ENCODE results near the gene RBMS1. TPM values are rescaled to one million over a fixed set of nuclear protein-coding genes. Genes with fewer than 3 reads are reported as not detected.

Gene RBMS1
- total RNA-seq, 1 donor, result 111 TPM

GRCh38 chr2:160335441-160335840 is 158.2 kb downstream of the RBMS1 start:
- Histone ChIP-seq H3K27ac (ENCODE audit: low read depth, low read length) (peak overlapping the region; percentile 24), H3K27me3 (ENCODE audit: insufficient read depth, low read length) (no peaks in the 10 kb centered on the region), H3K4me1 (ENCODE audit: insufficient read depth, low read length) (peaks cover 31% of the 10 kb centered on the region), H3K36me3 (ENCODE audit: insufficient read depth, low read length) (no peaks in the 10 kb centered on the region), H3K79me2 (ENCODE audit: insufficient read depth, low read length) (peaks cover 96% of the 10 kb centered on the region), H2AFZ (ENCODE audit: low read length) (no peak overlapping the region), H4K20me1 (ENCODE audit: insufficient read depth, low read length) (peaks cover 31% of the 10 kb centered on the region), H3K4me2 (ENCODE audit: insufficient read depth, low read length) (no peak overlapping the region), H3K4me3 (ENCODE audit: insufficient read depth, low read length) (no peak overlapping the region), H3K9me3 (ENCODE audit: low read depth, low read length) (no peaks in the 10 kb centered on the region)
- no peak for DNase-seq (ENCODE audit: insufficient read length, low spot score, missing footprints)
- no peak for TF ChIP-seq CTCF (IDR thresholded peaks at IDR 0.05; ENCODE audit: extremely low read depth, low read depth, low read length)

- no peak for TF ChIP-seq CTCF (IDR thresholded peaks at IDR 0.05; ENCODE audit: extremely low read depth, low read depth, low read length)
- peaks cover 32% of the 10 kb centered on the region for H3K4me1 ChIP-seq (ENCODE audit: insufficient read depth, low read length)
- peak overlapping the region; percentile 72 for H3K27ac ChIP-seq (ENCODE audit: low read depth, low read length)
- no peaks in the 10 kb centered on the region for H3K27me3 ChIP-seq (ENCODE audit: insufficient read depth, low read length)
- H3K36me3 ChIP-seq (ENCODE audit: insufficient read depth, low read length), result no peaks in the 10 kb centered on the region
- DNase-seq (ENCODE audit: insufficient read length, low spot score, missing footprints), result no peak
- no peak overlapping the region for H3K4me3 ChIP-seq (ENCODE audit: insufficient read depth, low read length)
- H3K9me3 ChIP-seq (ENCODE audit: low read depth, low read length), result no peaks in the 10 kb centered on the region
- H2AFZ ChIP-seq (ENCODE audit: low read length), result no peak overlapping the region
- H3K79me2 ChIP-seq (ENCODE audit: insufficient read depth, low read length), result peaks cover 97% of the 10 kb centered on the region
- H3K4me2 ChIP-seq (ENCODE audit: insufficient read depth, low read length), result peak overlapping the region; percentile 46
- peaks cover 31% of the 10 kb centered on the region for H4K20me1 ChIP-seq (ENCODE audit: insufficient read depth, low read length)
These were observed 159.4 kb downstream of the RBMS1 start for GRCh38 chr2:160334028-160334741.

DNA sequence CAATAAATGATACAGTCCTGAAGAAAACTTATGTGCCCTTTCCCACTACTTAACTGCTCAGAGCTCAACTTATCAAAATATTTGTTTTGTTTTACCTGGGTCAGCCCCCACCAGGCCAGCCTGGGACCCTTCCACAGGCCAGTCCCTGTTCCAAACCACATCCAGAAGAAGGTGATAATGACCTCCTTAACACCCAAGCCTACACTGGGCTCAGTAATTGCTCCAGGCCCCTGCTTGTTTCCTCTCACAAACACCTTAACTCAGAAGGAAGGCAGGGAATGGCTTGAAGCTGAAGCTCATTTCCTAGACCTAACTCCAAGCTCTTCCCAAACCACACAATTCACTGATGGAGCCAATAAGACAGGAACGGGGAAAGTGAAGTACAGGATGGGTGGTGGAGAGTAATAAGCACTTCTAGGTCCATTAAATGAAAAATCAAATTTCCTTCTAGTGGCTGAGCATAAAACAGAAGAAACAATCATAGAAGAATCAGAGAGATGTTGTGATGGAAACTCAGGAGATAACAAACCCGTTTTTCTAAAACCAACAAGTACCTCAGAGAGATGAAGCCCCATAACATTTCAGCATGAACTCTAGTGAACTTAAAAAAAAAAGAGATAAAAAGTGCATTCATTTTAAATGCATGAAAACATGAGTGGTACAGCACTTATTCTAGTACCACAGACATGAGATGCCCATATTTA is 160.1 kb downstream of the RBMS1 start:
- peak overlapping the region; percentile 72 for H3K27ac ChIP-seq (ENCODE audit: low read depth, low read length)
- TF ChIP-seq CTCF (IDR thresholded peaks at IDR 0.05; ENCODE audit: extremely low read depth, low read depth, low read length), result no peak
- H3K4me1 ChIP-seq (ENCODE audit: insufficient read depth, low read length), result peaks cover 39% of the 10 kb centered on the region

GRCh38 chr2:160332318-160332717 is 161.3 kb downstream of the RBMS1 start:
- Histone ChIP-seq H3K4me2 (ENCODE audit: insufficient read depth, low read length) (no peak overlapping the region), H3K9me3 (ENCODE audit: low read depth, low read length) (no peaks in the 10 kb centered on the region), H3K36me3 (ENCODE audit: insufficient read depth, low read length) (no peaks in the 10 kb centered on the region), H3K4me1 (ENCODE audit: insufficient read depth, low read length) (peaks cover 41% of the 10 kb centered on the region), H3K4me3 (ENCODE audit: insufficient read depth, low read length) (no peak overlapping the region), H4K20me1 (ENCODE audit: insufficient read depth, low read length) (peaks cover 28% of the 10 kb centered on the region), H3K79me2 (ENCODE audit: insufficient read depth, low read length) (peaks cover 97% of the 10 kb centered on the region), H3K27me3 (ENCODE audit: insufficient read depth, low read length) (no peaks in the 10 kb centered on the region), H3K27ac (ENCODE audit: low read depth, low read length) (peak overlapping the region; percentile 2), H2AFZ (ENCODE audit: low read length) (no peak overlapping the region)
- peak; percentile 10 for TF ChIP-seq CTCF (IDR thresholded peaks at IDR 0.05; ENCODE audit: extremely low read depth, low read depth, low read length)
- peak; percentile 29 for DNase-seq (ENCODE audit: insufficient read length, low spot score, missing footprints)

More for the DNA sequence above, 160.1 kb downstream of the RBMS1 start:
- Histone ChIP-seq H3K4me2 (ENCODE audit: insufficient read depth, low read length) (no peak overlapping the region), H3K79me2 (ENCODE audit: insufficient read depth, low read length) (peaks cover 97% of the 10 kb centered on the region), H3K27me3 (ENCODE audit: insufficient read depth, low read length) (no peaks in the 10 kb centered on the region), H3K4me3 (ENCODE audit: insufficient read depth, low read length) (no peak overlapping the region), H2AFZ (ENCODE audit: low read length) (no peak overlapping the region), H3K36me3 (ENCODE audit: insufficient read depth, low read length) (no peaks in the 10 kb centered on the region), H3K9me3 (ENCODE audit: low read depth, low read length) (no peaks in the 10 kb centered on the region), H4K20me1 (ENCODE audit: insufficient read depth, low read length) (peaks cover 28% of the 10 kb centered on the region)
- DNase-seq (ENCODE audit: insufficient read length, low spot score, missing footprints), result no peak
